AG09309 (cell line): ENCODE measurements around the gene PRKAG2.

ENCODE experiments used
- DNase-seq: peaks from one replicate; pipeline ENCODE4 v3.0.0-alpha.2; 2010; ENCODE audit warnings: low read depth
- H3K4me3 ChIP-seq: 2 replicates; pipeline ENCODE4 v1.5.1; 2011; ENCODE audit warnings: mild to moderate bottlenecking, low read depth, low read length, moderate library complexity; ENCODE audit not compliant: control insufficient read depth
- CTCF ChIP-seq: IDR thresholded peaks from 2 replicates; pipeline ENCODE4 v1.5.1; 2011; ENCODE audit warnings: mild to moderate bottlenecking, low read depth, low read length, inconsistent platforms; ENCODE audit not compliant: insufficient read depth, control insufficient read depth; ENCODE audit errors: missing control alignments

PRKAG2 gene

GRCh38 chr7:151861881-151862280 is 15.0 kb downstream of the PRKAG2 start:
- DNase-seq, result no peak
- no peak overlapping the region for H3K4me3 ChIP-seq
- no peak for TF ChIP-seq CTCF

- no peak for DNase-seq
- no peak overlapping the region for H3K4me3 ChIP-seq
- no peak for TF ChIP-seq CTCF
Measured at GRCh38 chr7:151860771-151861170, 16.1 kb downstream of the PRKAG2 start.

GRCh38 chr7:151859948-151860685 is 16.8 kb downstream of the PRKAG2 start:
- no peak for TF ChIP-seq CTCF
- H3K4me3 ChIP-seq, result no peak overlapping the region
- no peak for DNase-seq

GRCh38 chr7:151859111-151859947 is 17.6 kb downstream of the PRKAG2 start:
- TF ChIP-seq CTCF, result no peak
- no peak overlapping the region for H3K4me3 ChIP-seq
- no peak for DNase-seq

- no peak for DNase-seq
- H3K4me3 ChIP-seq, result no peak overlapping the region
- TF ChIP-seq CTCF, result no peak
Measured at GRCh38 chr7:151858456-151858855, 18.5 kb downstream of the PRKAG2 start.

- TF ChIP-seq CTCF, result no peak
- no peak overlapping the region for H3K4me3 ChIP-seq
- no peak for DNase-seq
Measured at GRCh38 chr7:151857866-151858450, 19.0 kb downstream of the PRKAG2 start.
